GM06990 (cell line): ENCODE data around the gene TOB2.

Source experiments
- DNase-seq: peaks from one replicate; pipeline ENCODE4 v3.0.0-alpha.2; 2011; ENCODE audit not compliant: insufficient read length; ENCODE audit errors: extremely low read depth
- H3K27me3 ChIP-seq: replicated peaks from 2 replicates; pipeline ENCODE4 v1.6.0; 2011; ENCODE audit warnings: low read length; ENCODE audit not compliant: control insufficient read depth, insufficient read depth
- H3K36me3 ChIP-seq: 2 replicates; pipeline ENCODE4 v1.5.1; 2011; ENCODE audit warnings: low read length; ENCODE audit not compliant: control insufficient read depth, insufficient read depth
- H3K4me3 ChIP-seq: replicated peaks from 2 replicates; pipeline ENCODE4 v1.5.1; 2011; ENCODE audit warnings: low read depth, mild to moderate bottlenecking, control low read depth, low read length
- TF ChIP-seq, protein P1 (sequence below): IDR thresholded peaks from 2 replicates; pipeline ENCODE4 v1.5.1; 2011; ENCODE audit warnings: low read length, control low read depth, mild to moderate bottlenecking, inconsistent platforms; ENCODE audit not compliant: insufficient read depth, poor library complexity, severe bottlenecking

The TOB2 gene

DNA sequence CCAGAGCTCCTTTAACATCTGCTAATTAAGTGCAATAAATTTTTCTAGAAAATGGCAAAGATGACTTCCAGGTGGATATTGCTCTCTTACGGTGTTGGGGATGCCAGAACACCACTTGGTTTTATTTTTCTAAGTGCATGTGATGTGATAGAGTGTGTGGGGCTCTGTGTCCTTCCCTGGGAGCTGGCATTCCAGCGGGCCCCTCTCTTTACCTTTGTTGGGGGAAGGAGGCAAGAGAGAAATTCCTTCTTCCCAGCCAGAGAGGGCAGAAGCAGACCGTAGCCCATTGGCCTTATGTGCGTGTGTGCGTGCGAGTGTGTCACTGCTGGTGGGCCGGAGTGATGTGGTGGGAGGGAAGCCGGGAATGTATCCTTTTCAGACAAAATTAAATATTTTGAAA is 47.7 kb downstream of the TOB2 start:
- Histone ChIP-seq H3K36me3 (peaks cover 2% of the 10 kb centered on the region; the same call in 1 of the 2 replicates), H3K27me3 (no peaks in the 10 kb centered on the region), H3K4me3 (no peak overlapping the region)
- TF ChIP-seq, protein P1, sequence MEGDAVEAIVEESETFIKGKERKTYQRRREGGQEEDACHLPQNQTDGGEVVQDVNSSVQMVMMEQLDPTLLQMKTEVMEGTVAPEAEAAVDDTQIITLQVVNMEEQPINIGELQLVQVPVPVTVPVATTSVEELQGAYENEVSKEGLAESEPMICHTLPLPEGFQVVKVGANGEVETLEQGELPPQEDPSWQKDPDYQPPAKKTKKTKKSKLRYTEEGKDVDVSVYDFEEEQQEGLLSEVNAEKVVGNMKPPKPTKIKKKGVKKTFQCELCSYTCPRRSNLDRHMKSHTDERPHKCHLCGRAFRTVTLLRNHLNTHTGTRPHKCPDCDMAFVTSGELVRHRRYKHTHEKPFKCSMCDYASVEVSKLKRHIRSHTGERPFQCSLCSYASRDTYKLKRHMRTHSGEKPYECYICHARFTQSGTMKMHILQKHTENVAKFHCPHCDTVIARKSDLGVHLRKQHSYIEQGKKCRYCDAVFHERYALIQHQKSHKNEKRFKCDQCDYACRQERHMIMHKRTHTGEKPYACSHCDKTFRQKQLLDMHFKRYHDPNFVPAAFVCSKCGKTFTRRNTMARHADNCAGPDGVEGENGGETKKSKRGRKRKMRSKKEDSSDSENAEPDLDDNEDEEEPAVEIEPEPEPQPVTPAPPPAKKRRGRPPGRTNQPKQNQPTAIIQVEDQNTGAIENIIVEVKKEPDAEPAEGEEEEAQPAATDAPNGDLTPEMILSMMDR: no peak
- DNase-seq: no peak

DNA sequence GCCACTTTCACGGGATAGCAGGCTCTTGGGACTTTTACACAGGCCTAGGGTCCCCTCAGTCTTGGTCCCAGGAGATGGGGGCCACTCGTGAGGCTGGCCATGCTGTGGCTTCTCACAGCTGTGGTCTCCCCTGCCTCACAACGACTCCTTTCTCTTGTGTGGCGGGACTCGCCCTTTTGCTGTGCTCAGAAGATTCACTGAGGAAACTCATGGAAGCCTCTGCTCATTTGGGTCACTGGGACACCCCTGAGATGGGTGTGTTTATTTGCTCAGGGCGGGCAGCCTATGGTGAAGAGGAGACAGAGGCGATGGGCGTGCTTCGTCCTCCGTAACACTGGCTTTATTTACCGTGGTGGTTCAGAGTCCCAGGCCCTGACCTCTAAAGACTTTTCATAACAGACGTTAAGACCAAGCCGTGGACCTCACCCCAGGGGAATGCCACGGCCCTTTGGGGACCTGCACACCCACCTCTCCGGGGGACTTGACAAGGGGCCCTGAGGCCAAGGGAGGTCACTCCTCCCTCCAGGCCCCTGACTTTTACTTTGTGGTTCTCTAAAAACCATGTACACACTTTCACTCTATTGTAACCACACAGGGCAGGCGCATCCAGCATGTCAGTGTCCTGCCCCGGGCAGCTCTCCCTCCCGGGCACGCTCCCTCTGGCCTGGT is 49.3 kb downstream of the TOB2 start:
- H3K4me3 ChIP-seq: no peak overlapping the region
- no peak for DNase-seq
- peaks cover 2% of the 10 kb centered on the region; the same call in 1 of the 2 replicates for H3K36me3 ChIP-seq
- H3K27me3 ChIP-seq: no peaks in the 10 kb centered on the region
- TF ChIP-seq, protein P1: no peak

DNA sequence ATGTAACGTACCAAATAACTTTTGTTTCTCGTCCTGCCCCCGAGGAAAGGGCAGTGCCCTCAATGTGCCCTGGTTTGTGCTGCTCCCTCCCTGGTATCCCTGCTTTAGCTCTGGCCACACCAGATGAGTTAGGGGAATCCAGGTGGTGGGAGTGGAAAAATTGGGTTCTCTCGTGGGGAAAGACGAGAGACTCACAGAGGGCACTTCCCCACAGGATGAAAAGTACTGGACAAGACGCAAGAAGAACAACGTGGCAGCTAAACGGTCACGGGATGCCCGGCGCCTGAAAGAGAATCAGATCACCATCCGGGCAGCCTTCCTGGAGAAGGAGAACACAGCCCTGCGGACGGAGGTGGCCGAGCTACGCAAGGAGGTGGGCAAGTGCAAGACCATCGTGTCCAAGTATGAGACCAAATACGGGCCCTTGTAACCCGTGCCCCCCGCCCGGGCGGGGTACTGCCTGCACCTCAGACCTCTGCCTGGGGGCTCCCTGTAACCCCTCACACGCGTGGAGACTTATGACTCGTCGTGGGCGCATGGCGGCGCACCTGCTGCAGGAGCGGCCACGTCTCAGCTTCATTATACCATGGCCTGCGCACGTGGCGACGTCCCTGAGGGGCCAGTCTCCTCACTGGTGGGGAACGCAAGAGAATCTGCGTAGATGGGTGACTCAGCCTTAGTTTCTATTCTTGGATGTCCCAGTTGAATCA is 50.9 kb downstream of the TOB2 start:
- H3K27me3 ChIP-seq: no peaks in the 10 kb centered on the region

DNA sequence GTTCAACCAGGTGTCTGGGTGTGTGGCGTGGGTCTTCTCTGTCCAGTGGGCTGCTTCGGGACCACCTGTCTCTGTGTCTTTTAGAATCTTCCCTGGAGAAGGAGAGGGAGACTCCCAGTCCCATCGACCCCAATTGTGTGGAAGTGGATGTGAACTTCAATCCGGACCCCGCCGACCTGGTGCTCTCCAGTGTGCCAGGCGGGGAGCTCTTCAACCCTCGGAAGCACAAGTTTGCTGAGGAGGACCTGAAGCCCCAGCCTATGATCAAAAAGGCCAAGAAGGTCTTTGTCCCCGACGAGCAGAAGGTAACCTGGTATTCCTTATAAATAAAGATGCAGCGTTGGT is 52.6 kb downstream of the TOB2 start:
- H3K4me3 ChIP-seq: no peak overlapping the region
- peaks cover 3% of the 10 kb centered on the region for H3K36me3 ChIP-seq
- TF ChIP-seq, protein P1: no peak
- DNase-seq: no peak
- no peaks in the 10 kb centered on the region for H3K27me3 ChIP-seq

More for the DNA sequence above, 50.9 kb downstream of the TOB2 start:
- Histone ChIP-seq H3K36me3 (peaks cover 3% of the 10 kb centered on the region), H3K4me3 (no peak overlapping the region)
- TF ChIP-seq, protein P1: no peak
- no peak for DNase-seq

DNA sequence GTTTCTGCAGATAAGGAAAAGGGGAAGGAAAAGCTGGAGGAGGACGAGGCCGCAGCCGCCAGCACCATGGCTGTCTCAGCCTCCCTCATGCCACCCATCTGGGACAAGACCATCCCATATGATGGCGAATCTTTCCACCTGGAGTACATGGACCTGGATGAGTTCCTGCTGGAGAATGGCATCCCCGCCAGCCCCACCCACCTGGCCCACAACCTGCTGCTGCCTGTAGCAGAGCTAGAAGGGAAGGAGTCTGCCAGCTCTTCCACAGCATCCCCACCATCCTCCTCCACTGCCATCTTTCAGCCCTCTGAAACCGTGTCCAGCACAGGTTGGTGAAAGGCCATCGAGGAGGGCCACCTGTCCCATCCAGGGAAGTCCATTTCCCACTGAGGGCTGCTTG is 59.3 kb downstream of the TOB2 start:
- H3K27me3 ChIP-seq: no peaks in the 10 kb centered on the region
- no peak for DNase-seq
- H3K36me3 ChIP-seq: peaks cover 5% of the 10 kb centered on the region
- H3K4me3 ChIP-seq: no peak overlapping the region
- TF ChIP-seq, protein P1: no peak
